AG08395 (cell line): ENCODE results near the gene RNF130.
"Not testable (repeated sequence)": the region's sequence is repeated elsewhere in the genome, so short reads cannot be mapped to it uniquely, and the experiment has no call there.

Source experiments
- DNase-seq: peaks from one replicate; pipeline ENCODE4 v3.0.0; 2012; ENCODE audit warnings: mixed read lengths, low spot score

The RNF130 gene

DNA sequence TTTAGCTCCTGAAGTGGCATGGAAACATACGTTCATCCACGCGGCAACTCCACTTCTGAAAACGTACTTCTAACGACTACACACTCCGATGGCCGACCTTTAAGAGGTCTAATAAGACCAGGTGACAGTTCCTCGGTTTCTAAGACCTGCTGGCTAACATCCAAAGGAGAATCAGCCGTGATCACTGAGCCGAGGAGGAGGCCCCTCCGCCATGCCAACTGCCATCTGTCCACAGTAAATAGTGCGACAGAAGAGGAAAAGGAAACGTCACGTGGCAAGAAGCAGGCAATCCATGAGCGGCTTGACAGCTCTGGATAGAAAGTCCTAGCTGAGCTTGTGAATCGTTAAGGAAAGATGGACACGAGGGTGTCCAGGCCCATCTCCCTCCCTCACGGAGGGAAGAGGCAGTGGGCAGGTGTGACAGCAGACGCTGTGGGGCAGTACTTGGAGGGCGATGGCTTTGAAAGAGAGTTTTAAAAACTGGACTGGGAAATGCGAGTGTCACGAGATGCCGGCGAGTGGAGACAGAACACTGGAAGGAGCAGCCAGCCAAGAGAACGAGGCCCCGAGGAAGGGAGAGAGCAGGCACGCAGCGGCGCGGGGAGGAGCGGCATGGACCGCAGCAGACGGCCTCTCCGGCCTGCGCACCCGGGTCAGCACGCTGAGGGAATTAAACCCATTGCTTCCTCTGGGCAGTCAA, 97.2 kb downstream of the RNF130 start:
- DNase-seq, result no peak

DNA sequence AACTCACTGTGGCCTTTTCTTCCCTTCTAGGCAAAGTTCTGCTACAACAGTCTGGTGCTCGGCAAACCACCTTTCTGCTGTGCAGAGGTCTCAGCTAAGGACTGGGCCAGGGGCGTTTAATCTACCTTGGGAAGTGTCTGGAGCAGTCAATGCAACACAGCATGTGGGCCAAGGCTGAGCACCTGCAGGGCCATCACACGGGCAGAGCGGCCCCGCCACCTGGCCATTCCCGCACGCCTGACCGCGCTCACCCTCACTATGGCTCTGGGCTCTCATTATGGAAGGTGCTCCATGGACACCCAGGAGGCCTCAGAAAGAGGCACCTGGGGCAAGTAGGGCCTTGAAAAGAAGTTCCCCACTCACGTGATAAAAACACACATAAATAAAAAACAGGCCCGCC, 98.2 kb downstream of the RNF130 start:
- DNase-seq, result no peak

DNA sequence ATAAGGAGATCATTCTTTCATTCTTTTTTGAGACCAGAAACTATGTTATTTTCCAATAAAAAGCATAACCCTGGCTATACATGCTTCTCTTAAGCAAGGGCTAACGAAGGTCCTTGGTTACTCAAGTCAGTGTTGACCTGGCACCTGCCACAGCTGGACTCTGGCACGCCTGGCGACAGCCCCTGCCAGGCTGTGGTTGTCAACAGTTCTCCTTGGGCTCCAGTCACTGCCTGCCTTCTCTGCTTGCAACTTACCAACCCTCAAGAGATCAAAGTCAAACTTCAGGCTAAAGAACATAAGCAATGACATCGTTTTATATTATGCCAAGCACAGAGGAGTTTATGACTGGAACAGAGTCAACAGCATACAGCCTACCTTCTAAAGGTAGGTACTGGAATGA, 102.4 kb downstream of the RNF130 start:
- no peak for DNase-seq

DNA sequence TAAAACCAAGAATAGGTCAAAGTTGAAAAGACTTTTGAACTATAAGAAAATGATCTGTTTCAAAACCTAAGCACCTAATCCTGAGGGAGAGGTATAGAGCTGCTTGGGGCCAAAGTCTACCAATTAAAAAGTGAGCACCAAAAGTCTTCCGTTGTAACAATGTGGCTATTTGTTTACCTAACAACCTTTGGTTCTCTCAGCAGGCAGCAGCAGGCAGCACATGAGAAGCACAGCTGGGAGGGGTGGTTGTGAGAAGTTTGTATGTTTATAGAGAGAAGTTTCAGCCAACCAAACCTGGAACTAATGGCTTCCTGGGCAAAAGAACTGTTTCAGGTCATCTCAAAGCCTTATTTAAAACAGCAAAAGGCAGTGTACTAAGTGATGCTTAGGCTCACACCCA, 104.1 kb downstream of the RNF130 start:
- no peak for DNase-seq

DNA sequence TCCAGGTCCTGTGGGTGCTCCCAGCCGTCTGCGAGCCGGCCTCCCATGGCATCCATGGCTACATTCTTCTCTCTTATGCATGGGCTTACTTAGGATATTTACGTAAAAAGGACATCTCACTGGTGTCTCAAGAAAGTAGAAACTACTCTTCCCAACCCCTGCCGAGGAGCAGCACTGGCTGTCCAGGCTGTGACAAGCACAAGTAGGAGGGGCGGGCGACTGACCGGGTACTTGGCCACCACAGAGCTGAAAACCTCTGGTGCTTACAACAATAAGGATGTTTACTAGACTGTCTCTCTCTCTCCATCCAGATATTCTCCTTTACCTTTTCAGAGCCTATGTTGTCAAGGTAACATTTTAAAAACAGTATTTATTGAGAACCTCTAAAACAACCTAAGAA, 107.5 kb downstream of the RNF130 start:
- no peak for DNase-seq

DNA sequence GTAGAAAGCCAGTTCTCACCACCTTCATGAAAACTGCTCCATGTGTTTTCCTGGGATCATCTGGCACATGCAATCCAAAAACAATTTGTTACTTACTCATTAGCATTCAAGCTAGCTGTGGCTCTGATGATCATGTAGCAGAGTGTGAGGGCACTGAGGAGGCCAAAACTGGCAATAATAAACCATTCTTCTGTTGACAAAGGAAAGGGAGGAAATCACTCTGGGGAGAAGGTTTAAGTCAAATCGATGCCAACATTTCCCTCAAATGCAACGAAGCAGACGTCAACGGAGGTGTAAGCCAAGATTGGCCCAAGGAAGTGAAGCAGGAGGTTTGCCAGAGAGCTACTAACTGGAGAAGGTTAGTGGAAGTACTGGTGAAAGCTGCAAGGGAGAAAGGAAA, 108.2 kb downstream of the RNF130 start:
- DNase-seq, result no peak

DNA sequence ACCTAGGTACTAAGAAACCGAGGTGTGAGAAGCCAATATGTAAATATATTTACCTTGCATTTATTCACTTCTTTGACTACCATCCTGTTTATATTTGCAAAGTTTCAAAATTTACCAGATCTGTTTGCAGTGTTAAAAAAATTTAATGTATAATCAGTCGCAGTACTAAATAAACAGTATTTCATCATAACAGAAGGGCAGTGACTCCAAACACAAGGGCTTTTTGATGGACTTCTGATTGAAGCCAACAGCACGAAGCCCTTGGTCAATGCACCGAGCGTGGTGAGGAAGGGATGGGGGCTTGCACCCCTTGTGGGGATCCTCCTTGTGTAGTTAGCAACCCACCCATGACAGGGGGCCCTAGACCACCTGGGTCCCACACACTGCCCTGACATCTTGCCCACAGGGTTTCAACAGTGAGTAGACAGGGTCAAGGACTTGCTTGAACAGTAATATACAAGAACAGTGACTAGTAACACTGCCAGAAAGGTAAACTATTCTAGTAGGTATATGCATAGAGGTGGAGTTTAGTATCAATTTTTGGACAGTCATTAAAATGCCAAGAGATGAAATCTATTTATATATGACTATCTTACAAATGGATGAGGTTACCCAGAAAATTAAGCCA, 111.2 kb downstream of the RNF130 start:
- DNase-seq, result no peak

DNA sequence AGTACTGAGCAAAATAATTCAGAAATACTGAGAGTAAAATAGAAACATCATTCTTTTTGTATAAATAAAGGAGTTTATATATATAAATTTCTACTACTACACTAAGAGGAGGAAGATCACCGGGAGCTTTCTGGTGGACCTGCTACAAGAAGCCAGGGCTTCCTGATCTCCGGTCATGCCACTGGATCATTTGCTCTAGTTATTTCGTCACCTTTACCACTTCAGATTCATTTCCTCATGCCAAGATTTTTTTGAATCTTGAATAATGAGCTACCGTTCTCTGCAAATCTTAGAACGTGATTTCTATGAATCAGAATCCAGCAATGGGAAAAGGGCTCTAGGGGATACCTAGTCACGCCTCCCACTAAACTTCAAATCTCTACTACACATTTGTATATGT, 111.9 kb downstream of the RNF130 start:
- no peak for DNase-seq

DNA sequence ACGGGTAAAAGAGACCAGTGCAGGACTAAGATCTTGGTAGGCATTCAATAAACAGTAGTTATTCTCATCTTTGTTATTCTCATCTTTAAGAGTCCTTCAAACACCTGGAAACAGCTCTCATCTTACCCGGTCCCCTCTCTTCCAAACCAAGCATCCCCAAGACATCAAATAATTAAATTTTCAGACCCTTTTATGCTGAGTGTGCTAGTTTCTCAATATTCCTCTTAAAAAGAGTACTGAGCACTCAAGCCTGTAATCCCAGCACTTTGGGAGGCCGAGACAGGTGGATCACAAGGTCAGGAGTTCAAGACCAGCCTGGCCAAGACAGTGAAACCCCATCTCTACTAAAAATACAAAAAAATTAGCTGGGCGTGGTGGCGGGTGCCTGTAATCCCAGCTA, 112.4 kb downstream of the RNF130 start:
- DNase-seq, result not testable (repeated sequence)

DNA sequence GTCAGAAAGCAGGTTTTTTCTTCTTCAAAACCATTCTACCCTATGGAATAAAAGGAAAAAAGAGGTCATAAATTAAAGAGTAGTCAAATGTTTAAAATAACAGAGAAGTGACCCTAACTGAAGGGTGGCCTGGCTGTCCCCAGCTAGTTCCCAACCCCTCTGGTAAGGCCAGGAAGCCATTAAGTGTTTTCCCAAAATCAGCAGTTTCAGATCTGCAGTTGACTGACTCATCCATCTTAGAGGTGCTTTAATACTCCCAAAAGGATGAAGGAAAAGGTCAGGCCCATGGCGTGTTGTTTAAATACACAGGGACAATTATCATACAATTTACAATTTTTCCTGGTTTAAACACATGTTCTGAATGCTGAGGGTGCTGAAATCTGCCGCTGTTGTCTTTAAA, 115.9 kb downstream of the RNF130 start:
- DNase-seq, result no peak

DNA sequence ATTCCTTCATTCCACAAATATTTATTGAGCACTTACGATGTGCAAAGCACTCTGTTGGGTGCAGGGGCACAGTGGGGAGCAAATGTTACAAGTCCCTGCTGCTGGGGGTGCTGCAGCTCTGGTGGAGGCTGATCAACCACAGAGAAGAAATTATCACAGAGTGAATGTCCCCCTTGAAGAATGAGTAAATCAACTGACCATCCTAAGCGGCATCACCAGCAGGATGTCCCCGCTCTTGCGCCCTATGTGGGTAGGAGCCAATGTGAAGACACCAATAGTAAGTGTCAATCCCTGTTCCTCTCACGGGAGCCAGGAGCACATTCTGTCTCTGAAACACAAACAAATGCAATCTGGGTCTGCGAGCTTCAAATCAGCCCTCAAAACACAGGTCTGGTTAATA, 116.5 kb downstream of the RNF130 start:
- no peak for DNase-seq

DNA sequence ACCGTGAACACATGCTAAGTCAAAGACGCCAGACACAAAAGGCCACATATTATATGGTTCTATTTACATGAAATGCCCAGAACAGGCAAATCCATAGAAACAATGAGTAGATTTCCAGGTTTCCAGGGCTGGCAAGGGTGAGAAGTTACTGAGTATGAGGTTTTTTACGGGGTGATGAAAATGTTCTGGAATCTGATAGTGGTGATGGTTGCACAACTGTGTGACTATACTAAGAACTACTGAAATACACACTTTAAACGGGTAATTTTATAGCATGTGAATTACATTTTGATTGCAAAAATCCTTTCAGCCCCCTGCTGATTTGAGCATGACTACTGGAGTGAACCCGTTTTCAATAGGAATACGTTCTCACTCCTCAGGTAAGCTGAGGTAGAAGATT, 117.1 kb downstream of the RNF130 start:
- no peak for DNase-seq

DNA sequence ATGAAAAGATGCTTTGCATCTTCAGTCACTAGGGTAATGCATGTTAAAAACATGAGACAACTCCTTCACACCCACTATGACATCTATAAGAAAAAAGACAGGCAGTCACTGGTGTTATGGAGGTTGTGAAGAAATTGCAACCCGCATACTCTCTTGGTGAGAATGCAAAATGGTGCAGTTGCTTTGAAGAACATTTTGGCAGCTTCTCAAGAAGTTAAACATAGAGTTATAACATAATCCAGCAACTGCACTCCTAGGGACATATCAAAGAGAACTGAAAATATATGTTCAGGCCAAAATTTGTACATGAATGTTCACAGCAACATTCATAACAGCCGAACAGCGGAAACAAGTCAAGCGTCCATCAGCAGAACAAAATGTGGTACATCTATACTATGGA, 117.6 kb downstream of the RNF130 start:
- no peak for DNase-seq

DNA sequence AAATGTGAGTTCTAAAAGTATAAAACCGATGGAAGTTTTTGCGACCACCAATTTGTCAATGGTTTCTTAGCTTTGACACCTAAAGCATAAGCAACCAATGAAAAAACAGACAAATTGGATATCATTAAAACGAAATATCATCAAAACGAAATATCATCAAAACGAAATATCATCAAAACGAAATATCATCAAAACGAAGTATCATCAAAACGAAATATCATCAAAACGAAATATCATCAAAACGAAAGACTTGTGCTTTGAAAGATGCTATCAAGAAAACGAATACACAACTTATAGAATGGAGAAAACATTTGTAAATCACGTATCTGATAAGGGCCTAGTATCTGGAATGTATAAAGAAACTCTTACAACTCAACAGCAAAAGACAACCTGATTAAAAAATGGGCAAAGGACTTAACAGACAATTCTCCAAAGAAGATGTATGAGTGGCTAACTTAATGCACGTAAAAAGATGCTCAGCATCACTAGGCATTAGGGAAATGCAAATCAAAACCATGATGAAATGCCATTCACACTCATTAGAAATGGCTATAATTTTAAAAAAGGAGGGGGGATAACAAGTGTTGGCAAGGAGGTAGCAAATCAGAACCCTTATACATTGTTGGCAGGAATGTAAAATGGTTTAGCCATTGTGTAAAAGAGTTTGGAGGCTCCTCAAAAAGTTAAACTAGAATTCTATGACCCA, 134.4 kb downstream of the RNF130 start:
- no peak for DNase-seq

DNA sequence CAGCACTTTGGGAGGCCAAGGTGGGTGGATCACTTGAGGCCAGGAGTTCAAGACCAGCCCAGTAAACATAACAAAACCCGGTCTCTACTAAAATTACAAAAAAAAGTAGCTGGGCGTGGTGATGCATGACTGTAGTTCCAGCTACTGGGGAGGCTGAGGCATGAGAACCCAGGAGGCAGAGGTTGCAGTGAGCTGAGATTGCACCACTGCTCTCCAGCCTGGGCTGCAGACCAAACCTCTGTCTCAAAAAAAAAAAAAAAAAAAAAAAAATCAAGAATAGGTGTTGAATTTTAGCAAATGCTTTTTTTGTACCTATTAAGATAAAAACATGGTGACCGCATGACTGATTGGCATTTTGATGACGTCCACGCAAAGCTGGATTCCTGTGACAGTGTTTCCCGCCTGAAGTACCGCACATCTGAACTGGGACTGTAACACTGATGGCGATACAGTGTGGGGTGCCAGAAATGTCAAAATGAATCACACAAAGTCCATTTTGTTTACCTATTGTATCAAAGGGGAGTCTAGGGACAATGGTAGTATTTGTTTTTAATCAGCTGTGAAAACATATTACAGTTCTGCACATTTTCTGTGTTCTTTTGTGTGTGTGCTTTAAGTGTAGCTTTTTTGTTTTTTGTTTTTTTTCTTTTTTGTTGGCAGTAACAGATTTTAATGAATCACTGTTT, 140.6 kb downstream of the RNF130 start:
- DNase-seq, result no peak

DNA sequence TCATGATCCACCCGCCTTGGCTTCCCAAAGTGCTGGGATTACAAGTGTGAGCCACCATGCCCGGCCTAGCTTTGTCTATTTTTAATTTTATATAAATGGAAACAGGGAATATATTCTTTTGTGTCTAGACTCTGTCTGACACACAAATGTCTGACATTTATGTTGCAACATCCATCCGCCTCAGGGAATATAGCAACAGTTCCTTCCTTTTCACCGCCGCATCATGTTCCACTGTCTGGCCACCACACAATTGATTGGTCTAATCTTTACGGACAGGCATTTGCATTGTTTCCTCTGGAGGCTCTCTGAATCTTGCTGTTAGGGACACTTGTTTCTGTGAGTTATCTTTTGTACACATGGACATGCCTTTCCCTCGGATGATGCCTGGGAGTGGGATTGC, 143.7 kb downstream of the RNF130 start:
- no peak for DNase-seq

DNA sequence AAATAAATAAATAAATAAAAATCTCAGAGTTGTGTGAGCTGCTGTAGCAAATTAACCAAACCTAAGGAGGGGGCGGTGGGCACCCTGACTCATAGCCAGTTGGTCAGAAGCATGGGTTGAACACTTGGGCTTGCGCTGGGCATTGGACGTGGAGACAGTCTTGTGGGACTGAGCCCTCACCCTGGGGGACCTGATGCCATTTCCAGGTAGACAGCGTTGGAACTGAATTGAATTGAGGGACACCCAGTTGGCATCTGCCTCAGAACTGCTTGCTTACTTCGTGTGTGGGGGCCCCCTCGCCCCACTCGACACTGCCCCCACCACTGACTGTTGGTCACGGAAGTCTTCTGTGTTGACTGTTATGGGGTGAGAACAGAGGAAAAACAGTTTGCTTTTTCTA, 144.9 kb downstream of the RNF130 start:
- no peak for DNase-seq

DNA sequence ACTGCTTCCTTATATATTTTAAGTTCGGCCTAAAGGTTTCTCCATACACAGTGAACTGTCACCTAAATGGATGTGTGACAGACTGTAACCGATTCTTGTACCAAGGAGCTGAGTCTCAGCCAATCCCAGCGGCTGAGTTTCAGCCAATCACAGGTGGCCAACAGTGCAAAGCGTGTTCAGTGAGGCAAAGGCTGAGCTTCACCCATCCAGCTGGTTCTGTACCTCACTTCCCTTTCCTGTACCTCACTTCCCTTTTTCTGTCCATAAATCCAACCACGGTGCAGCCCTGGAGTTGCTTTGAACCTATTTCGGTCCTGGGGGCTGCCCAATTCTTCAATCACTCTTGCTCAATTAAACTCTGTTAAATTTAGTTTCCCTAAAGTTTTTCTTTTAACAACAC, 148.1 kb downstream of the RNF130 start:
- no peak for DNase-seq

DNA sequence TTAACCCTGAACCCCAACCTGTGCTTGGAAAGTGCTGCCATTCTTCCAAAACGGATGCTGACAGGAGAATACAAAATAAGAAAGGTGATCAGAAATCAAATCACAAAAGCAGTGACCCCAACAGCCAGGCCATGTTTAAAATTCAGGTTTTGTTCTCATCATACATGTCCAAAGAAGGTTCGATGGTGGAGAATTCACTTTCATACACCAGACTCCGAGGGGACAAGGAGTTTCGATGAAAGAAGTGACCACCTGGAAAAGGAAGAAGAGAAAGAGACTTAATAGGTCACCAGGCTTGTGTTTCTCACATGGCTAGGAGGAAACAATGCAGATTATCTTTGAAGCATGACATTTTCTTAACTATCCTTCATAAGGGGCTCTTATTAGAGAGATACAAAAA, 151.4 kb downstream of the RNF130 start:
- no peak for DNase-seq

DNA sequence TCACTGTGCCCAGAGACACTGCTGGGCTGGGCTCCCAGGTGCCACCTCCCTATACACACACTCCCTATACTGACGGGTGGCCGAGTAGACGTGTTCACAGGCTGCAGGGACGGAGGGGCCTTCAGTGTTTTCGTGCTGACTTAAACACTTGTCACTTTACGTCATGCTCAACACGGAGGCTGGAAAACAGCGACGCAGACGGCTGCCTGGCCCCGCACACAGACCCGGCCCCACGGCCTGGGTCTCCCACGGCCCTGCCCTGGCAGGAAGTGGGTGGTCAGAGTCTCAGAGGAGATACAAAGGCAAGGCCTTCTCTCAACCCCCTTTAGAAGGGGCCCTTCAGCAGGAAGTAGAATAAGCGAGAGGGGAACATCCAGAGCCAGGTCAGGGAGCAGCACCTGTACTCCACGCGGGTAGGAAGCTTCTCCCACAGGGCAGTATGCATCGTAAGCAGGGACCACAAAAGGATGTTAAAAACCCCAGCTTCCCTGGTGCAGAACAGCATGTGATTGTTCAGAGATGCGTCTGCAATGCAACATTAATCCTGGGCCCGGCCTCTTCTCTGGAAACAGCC, 152.0 kb downstream of the RNF130 start:
- DNase-seq, result no peak

DNA sequence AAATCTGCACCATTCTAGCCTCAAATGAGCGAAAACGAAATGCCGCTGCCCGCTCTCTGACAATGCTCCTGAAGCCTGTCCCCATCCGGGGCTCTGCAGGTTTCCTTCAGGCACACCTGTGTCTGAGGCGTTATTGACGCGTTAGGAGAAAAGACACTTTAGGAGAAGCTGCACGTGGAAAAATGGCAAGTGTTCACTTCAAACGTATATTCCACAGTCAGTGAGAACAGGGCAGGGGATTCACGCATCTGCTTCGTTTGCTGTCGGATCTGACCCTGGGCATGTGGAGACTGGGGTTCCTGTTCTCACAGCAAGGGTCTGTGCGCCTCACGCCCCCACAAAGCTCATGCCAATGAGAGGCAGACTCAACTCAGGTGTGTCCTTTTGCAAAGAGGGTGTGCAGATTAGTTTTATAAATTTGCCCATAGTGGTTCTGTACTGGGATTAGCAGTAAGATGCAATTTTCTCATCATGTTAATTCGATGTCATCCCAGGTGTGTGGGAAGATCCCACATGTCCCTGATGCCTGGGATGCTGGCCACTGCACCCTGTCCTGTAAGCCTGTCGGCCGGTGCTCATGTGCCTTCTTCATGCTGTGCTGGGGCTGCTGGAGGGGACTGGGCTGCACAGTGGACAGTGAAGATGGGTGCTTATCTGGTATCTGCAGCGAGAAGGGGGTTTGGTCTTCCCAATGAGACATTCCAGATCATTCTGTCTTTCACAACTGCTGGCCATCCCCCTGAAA, 152.6 kb downstream of the RNF130 start:
- DNase-seq, result no peak

DNA sequence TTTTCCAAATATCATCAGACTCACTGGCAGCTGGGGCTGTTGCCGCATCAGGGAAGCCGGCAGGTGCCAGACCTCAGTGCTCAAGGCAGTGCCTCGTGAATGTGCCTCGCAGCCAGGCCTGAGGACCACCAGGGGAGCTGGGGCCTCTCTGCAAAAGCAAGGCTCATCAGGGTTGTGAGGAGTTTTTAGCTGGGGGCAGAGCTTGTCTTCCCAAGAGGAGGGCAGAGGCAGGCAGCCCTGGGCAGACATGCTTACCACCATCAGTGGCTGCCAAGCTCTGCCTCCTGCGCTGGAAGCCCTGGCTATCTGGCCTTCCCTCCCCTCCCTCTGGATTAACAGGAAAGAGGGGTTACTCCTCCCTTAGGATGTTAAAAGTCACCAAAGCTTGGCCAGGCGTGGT, 155.0 kb downstream of the RNF130 start:
- DNase-seq, result no peak
